ENCODE results near the gene APOA1.

DNA sequence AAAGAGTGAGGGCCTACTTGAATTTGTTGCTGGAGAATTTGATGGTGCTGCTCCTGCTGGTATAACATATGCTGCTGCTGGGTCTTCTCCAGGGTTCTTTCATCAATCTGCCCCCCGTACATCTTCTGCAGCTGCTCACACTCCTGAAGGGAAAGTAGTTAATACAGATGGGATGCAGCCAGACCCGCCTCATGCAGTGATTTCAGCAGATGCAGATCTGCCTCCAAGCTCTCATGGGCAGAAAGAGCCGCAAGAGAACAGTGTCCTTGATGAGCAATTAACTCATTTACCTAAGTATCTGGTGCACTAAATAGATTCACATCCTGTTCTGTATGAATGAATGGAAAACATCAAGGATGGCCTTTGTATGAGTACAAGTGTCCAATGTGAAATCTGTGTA is 24.8 kb upstream of the APOA1 start:
- TF ChIP-seq ELF1 (IDR thresholded peaks at IDR 0.05) (no peak), CTCF (IDR thresholded peaks at IDR 0.05) (no peak), POLR2AphosphoS5 (IDR thresholded peaks at IDR 0.05; ENCODE audit: low read depth, low read length) (no peak), REST (IDR thresholded peaks at IDR 0.05; ENCODE audit: low read depth, low read length) (no peak)
